AG04449 (cell line): Measurements from ENCODE around the gene CTTNBP2NL.

Experiments used
- CTCF ChIA-PET: fragments of 350-600 bp; formaldehyde crosslinking; extraction: SDS; loops from one replicate; lab custom pipeline; 2021; ENCODE audit warnings: antibody characterized with exemption; lab: Yijun Ruan, JAX
- POLR2A ChIA-PET: fragments of 400-600, 350-600 bp; formaldehyde crosslinking; extraction: SDS; loops from one replicate; lab custom pipeline; 2020; ENCODE audit warnings: antibody characterized with exemption, inconsistent platforms; lab: Yijun Ruan, JAX
- DNase-seq: peaks from one replicate; pipeline ENCODE4 v3.0.0-alpha.2; 2010; ENCODE audit warnings: low read depth, low spot score
- H3K4me3 ChIP-seq: 2 replicates; pipeline ENCODE4 v1.5.1; 2011; ENCODE audit warnings: low read depth, mild to moderate bottlenecking, control low read depth, low read length
- TF ChIP-seq, protein P1 (sequence below): IDR thresholded peaks from one replicate; pipeline ENCODE4 v1.5.1; 2011; ENCODE audit warnings: mild to moderate bottlenecking, moderate library complexity, low read length, control low read depth, inconsistent platforms; ENCODE audit not compliant: insufficient read depth; ENCODE audit errors: missing control alignments

Gene CTTNBP2NL

DNA sequence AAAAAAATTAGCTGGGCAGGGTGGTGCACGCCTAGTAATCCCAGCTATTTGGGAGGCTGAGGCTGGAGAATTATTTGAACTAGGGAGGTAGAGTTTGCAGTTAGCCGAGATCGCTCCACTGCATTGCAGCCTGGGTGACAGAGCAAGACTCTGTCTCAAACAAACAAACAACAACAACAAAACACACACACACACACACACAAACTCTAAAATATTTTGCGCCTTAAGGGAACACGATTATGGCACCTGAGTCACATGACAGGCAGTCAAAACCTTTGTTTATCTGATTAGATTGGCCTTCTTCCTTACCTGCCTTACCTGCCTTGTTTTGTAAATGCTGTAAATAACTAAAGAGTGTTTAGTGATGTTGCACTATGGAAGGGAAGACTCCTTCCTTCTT lies 92.1 kb downstream of the CTTNBP2NL start:
- DNase-seq = no peak
- no peak overlapping the region for H3K4me3 ChIP-seq
- ChIA-PET CTCF (interaction anchor here (2.6 kb wide), 1 partner anchor 14 kb away, joined by 13 read pairs; no protein-coding TSS in a partner anchor), POLR2A (interaction anchor here (0.7 kb wide), 1 partner anchor 35 kb away, joined by 6 read pairs; no protein-coding TSS in a partner anchor)
- TF ChIP-seq, protein P1, sequence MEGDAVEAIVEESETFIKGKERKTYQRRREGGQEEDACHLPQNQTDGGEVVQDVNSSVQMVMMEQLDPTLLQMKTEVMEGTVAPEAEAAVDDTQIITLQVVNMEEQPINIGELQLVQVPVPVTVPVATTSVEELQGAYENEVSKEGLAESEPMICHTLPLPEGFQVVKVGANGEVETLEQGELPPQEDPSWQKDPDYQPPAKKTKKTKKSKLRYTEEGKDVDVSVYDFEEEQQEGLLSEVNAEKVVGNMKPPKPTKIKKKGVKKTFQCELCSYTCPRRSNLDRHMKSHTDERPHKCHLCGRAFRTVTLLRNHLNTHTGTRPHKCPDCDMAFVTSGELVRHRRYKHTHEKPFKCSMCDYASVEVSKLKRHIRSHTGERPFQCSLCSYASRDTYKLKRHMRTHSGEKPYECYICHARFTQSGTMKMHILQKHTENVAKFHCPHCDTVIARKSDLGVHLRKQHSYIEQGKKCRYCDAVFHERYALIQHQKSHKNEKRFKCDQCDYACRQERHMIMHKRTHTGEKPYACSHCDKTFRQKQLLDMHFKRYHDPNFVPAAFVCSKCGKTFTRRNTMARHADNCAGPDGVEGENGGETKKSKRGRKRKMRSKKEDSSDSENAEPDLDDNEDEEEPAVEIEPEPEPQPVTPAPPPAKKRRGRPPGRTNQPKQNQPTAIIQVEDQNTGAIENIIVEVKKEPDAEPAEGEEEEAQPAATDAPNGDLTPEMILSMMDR = no peak

DNA sequence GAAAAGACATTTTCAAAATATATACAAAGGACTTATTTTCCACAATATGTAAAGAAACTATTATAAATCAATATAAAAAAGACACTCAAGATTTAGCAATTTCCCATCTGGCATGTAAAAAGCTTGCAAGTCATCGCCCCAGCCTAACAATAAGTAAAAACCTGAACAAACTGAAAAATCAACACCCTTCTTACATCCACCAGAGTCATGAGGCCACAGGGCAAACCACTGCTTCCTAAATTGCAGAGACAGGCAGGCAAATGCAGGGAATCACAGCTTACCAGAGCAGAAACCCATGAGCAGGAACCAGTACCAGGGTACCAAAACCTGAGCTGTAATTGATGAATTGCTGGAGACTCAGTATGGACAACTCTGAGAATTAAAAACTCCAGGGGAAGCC lies 96.1 kb downstream of the CTTNBP2NL start:
- ChIA-PET POLR2A (no interaction called here), CTCF (interaction anchor here (0.8 to 2.5 kb wide), 4 partner anchors 9 to 122 kb away, joined by 3 to 25 read pairs (median 6); no protein-coding TSS in a partner anchor)
- no peak for DNase-seq
- TF ChIP-seq, protein P1 = no peak
- no peak overlapping the region for H3K4me3 ChIP-seq

DNA sequence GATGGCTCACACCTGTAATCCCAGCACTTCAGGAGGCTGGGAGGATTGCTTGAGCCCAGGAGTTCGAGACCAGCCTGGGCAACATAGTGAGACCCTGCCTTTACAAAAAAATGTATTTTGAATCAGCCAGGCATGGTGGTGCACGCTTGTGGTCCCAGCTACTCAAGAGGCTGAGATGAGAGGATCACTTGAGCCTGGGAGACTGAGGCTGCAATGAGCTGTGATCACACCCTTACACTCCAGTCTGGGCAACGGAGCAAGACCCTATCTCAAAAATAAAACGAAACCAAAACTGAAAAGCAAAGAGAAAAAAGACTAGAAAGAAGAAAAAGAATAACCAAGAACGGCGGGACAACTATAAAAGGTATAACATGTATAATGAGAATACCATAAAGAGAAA lies 97.3 kb downstream of the CTTNBP2NL start:
- TF ChIP-seq, protein P1 = no peak

DNA sequence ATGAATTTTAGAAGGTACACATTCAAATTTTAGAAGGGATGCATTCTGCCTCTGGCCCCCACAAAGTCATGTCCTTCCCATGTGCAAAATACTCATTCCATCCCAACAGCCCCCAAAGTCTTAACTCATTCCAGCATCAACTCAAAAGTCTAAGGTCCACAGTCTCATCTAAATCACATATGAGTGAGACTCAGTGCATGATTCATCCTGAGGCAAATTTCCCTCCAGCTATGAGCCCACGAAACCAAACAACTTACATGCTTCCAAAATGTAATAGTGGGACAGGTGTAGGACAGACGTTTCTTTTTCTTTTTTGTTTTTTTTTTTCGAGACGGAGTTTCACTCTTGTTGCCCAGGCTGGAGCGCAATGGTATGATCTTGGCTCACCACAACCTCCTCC lies 100.3 kb downstream of the CTTNBP2NL start:
- ChIA-PET CTCF (interaction anchor here (0.6 to 7.5 kb wide), 3 partner anchors 105 to 118 kb away, joined by 3 to 228 read pairs (median 5); partner anchors contain the start of genes CAPZA1 and ST7L), POLR2A (interaction anchor here (0.6 kb wide), 1 partner anchor 102 kb away, joined by 3 read pairs; no protein-coding TSS in a partner anchor)
- TF ChIP-seq, protein P1 = no peak
- no peak for DNase-seq
- H3K4me3 ChIP-seq = no peak overlapping the region

More for the DNA sequence above, 97.3 kb downstream of the CTTNBP2NL start:
- no peak overlapping the region for H3K4me3 ChIP-seq
- DNase-seq = no peak
- ChIA-PET CTCF (interaction anchor here (2.4 to 2.5 kb wide), 2 partner anchors 8 to 121 kb away, joined by 10 to 25 read pairs; no protein-coding TSS in a partner anchor), POLR2A (no interaction called here)

DNA sequence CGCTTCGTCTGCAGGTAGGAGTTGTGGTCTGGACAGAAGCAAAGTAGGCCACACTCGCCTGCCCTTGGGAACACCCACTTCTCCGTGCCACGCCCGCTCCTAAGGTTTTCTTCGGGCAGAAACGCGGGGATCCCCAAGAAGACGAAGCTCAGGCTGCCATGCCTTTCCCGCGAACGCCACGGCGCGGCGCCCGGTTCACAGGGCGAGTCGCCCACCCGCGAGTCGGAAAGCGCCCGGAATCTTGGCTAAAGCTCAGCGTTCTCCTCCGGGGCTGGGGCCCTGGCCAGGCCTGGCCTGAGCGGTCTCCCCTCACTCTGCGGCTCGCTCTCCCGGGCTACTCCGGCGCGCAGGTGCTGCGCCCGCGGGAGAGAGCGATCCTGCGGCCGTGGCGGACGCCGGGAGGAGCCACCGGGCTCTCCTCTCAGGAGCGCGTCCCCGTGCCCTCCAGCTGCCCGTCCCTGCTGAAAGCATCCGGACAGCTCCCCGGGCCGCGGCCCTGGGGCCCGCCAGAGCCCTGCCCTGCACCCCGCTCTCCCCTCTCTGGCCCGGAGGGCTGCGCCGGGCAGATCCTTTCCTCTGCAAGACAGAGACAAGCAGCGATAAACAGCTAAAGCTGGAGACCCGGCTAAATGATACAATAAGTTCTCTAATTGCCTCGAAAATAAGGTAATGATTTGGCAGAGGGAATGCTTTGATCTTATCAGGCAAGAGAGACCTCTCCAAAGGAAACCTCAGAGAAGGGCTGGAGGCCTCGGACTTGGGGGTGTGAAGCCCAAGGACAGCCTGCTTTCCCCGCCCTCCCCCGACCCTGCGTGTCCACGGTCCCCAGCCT lies 106.0 kb downstream of the CTTNBP2NL start:
- POLR2A ChIA-PET = interaction anchor here (0.8 to 2.0 kb wide), 8 partner anchors 21 to 117 kb away, joined by 3 to 5 read pairs (median 4); partner anchors contain the start of gene ST7L
- DNase-seq = no peak
- CTCF ChIA-PET = interaction anchor here (0.6 to 7.5 kb wide), 66 partner anchors 9 to 608 kb away, joined by 3 to 228 read pairs (median 5); partner anchors contain the start of genes CAPZA1, CTTNBP2NL, MOV10 and RHOC
- TF ChIP-seq, protein P1 = peak; percentile 94
- H3K4me3 ChIP-seq = peak overlapping the region; percentile 52
